ENCODE results near the gene DNAJC2.
"Not testable (repeated sequence)": the region's sequence is repeated elsewhere in the genome, so short reads cannot be mapped to it uniquely, and the experiment has no call there.

Gene DNAJC2

DNA sequence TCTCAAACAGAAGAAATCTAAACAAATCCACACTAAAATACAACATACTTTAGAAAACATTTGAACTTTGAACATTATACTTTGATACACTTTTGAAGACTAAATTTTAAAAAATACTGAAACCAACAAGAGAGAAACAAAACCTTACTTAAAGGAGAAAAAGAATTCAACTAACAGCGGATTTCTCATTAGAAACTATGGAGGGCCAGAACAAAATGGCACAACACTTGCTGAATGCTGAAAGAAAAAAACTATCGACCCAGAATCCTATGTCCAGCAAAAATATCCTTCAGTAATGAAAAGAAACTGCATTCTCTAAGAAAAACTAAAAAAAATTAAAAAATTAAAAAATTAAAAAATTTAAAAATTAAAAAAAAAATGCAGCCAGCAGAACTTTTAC lies 80.5 kb downstream of the DNAJC2 start:
- DNase-seq (ENCODE audit: low spot score) = not testable (repeated sequence)

Measured in iPS-NIHi11 (cell line).